Coronary artery (tissue), 2 donors: ENCODE results near the gene IGF1R.

Source experiments
- DNase-seq: peaks from one replicate; pipeline ENCODE4 v3.0.0-alpha.2; 2017; ENCODE audit warnings: low spot score
- H3K27ac ChIP-seq, 2 donors: fragments of 200-600 bp; sonication (generic); one replicate each; pipeline ENCODE4 v1.5.1; 2016 to 2019
- H3K4me3 ChIP-seq: fragments of 200-600 bp; sonication (generic); 2 replicates; pipeline ENCODE4 v1.5.1; 2016; ENCODE audit warnings: mild to moderate bottlenecking, moderate library complexity
- TF ChIP-seq, protein P1 (sequence below): fragments of 200-600 bp; sonication (generic); IDR thresholded peaks from one replicate; pipeline ENCODE4 v1.5.1; 2019; ENCODE audit warnings: antibody characterized with exemption

The IGF1R gene

DNA sequence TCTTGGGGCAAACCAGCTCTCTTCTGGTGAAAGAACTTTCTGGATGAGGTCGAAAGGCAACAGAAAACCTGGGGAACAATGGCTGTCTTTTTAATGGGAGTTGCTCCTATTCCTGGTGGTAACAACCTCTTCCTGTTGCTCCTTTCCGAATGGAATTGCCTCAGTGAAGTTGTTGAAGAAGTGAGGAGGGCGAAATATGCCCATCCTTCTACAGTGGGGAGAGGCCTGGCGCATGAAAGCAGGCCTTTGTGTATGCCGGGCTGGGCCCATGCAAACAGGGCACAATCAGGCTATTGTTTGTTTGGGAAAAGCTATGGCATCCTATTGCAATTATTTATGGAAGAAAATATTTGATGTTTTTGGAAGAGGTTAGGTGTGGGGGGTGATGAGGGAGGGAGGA lies 166.9 kb downstream of the IGF1R start:
- no peak for DNase-seq
- H3K4me3 ChIP-seq: no peak overlapping the region
- TF ChIP-seq, protein P1, sequence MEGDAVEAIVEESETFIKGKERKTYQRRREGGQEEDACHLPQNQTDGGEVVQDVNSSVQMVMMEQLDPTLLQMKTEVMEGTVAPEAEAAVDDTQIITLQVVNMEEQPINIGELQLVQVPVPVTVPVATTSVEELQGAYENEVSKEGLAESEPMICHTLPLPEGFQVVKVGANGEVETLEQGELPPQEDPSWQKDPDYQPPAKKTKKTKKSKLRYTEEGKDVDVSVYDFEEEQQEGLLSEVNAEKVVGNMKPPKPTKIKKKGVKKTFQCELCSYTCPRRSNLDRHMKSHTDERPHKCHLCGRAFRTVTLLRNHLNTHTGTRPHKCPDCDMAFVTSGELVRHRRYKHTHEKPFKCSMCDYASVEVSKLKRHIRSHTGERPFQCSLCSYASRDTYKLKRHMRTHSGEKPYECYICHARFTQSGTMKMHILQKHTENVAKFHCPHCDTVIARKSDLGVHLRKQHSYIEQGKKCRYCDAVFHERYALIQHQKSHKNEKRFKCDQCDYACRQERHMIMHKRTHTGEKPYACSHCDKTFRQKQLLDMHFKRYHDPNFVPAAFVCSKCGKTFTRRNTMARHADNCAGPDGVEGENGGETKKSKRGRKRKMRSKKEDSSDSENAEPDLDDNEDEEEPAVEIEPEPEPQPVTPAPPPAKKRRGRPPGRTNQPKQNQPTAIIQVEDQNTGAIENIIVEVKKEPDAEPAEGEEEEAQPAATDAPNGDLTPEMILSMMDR: no peak
- no peak overlapping the region for H3K27ac ChIP-seq

DNA sequence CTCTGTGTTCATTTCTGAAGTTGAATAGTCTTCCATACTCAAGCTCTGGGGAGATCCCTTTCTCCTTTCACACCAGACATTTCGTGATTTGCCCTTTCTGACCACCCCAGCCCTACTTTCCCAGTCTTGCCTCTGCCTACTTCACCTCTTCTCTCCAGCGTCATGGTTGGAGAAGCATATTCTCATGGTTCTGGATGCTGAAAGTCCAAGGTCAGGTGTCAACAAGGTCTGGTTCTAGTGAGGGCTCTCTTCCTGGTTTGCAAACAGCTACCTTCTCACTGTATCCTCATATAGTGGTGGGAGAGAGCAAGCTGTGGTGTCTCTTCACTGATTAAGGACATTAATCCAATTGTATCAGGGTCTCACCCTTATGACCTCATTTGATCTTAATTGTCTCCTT lies 169.4 kb downstream of the IGF1R start:
- H3K4me3 ChIP-seq: no peak overlapping the region
- H3K27ac ChIP-seq: no peak overlapping the region
- DNase-seq: no peak
- TF ChIP-seq, protein P1: no peak

DNA sequence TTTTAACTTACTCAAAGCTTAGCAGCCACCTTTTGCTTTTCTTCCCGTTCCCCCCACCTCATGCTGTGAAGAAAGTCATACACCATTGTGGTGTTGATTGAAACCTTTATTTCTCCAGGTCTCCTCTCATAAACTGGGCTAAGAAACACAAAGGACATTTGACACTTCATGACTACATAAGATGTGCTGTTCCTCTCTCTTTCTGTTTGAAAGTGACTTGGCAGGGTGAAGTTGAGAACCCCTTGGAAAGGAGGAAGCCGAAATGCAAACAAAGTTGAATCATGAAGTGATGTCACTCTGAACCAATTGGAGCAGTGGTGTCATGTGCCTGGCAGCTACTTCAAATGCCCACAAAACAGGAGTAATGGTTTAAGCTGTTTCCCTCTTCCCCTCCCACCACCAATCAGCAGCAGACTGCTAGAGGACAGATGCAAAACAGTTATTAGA lies 174.7 kb downstream of the IGF1R start:
- Histone ChIP-seq H3K4me3 (no peak overlapping the region), H3K27ac (peak overlapping the region in 1 of 2 donors; percentile 5)
- no peak for DNase-seq
- TF ChIP-seq, protein P1: no peak

DNA sequence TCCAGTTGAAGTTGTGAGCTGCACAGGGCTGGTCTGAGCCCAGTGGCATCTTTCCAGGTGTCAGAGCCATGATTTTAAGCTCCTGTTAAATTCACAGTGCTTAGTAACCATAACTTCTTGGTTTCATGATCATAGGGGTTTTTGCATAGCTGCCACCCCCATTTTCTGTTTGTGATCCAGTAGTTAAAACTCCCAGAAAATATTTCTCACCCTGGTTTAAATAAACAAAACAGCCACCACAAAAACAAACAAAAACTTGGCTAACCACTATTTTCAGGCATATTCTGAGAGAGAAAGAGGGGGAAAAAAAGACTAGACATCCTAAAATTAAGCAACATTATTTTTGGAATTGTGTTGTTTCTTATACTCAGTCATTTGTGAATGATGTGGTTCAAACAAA lies 175.3 kb downstream of the IGF1R start:
- H3K27ac ChIP-seq: peak overlapping the region; percentile 5 to 11

DNA sequence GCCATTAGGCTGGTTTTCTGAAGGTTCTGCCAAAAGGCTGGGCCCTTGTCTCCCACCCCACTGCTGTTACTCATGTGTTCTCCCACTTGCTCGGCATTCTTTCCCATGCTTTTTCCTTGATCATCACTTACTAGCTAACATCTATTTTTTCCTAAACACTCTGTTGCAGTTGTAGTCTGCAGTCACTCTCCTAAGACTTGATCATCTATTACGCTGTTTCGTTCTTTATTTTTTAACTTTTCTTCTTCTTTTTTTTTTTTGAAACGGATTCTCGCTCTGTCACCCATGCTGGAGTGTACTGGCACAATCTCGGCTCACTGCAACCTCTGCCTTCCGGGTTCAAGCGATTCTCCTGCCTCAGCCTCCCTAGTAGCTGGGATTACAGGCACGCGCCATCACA lies 176.3 kb downstream of the IGF1R start:
- DNase-seq: no peak
- Histone ChIP-seq H3K27ac (no peak overlapping the region), H3K4me3 (no peak overlapping the region)
- TF ChIP-seq, protein P1: no peak

More for the DNA sequence above, 175.3 kb downstream of the IGF1R start:
- no peak for DNase-seq
- TF ChIP-seq, protein P1: no peak
- H3K4me3 ChIP-seq: no peak overlapping the region

DNA sequence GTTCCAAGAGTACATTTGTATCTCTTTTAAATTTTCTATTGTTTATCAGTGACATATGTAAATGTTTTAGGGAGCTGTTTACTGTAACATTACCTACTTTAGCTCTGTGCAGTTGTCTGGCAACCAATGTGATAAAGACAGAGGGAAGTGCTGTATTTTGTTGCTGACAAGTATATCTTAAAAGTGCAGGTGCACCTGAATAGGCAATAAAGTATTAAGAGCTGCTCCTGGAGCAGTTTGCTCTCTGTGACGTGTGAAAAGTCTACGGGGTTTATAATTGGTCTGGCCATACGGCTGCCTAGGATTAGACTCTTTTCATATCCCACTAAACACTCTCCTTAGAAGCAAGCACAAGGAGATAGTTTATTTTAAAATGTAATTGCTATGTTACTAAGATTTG lies 178.3 kb downstream of the IGF1R start:
- TF ChIP-seq, protein P1: no peak
- no peak overlapping the region for H3K27ac ChIP-seq
- no peak for DNase-seq
- H3K4me3 ChIP-seq: no peak overlapping the region

DNA sequence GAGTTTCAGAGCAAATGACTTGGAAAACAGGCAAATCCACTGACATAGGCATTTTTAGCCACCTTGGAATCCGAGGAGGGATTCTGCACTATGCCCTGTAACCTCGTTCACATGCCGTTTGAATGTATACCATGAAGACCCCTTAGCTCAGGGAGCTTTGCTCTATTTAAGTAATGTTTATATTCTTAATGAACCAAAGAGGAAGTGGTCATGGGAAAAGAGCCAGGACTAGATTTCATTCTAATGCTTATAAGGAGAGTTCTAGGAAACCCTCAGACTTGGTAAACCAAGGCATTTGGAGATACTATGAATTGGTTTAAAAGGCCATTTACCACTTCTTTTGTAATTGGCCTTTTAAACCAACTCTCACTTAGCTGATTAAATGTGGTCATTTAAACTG lies 178.9 kb downstream of the IGF1R start:
- Histone ChIP-seq H3K4me3 (no peak overlapping the region), H3K27ac (no peak overlapping the region)
- DNase-seq: no peak
- TF ChIP-seq, protein P1: no peak
